ENCODE results near the gene RBM45.
"Not testable (repeated sequence)": the region's sequence is repeated elsewhere in the genome, so short reads cannot be mapped to it uniquely, and the experiment has no call there.

The RBM45 gene

DNA sequence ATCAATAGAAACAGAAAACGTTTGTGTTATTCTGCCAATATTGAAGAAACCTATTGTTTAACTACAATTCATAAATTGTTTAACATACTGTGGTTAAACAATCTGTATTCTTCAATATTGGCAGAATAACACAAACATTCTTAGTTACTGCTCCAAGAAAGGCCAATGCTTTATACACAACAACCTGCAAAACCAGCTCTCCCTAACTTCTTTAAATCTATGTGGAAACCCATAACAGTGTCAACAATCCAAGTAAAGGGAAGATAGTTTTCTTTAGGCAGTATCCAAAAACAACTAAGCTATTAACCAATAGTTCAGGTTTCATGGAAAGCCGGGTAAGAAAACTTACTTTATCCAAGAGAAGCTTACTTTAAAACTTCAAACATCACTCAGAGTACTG, 6.2 kb upstream of the RBM45 start:
- no peak for DNase-seq (ENCODE audit: low spot score)

DNA sequence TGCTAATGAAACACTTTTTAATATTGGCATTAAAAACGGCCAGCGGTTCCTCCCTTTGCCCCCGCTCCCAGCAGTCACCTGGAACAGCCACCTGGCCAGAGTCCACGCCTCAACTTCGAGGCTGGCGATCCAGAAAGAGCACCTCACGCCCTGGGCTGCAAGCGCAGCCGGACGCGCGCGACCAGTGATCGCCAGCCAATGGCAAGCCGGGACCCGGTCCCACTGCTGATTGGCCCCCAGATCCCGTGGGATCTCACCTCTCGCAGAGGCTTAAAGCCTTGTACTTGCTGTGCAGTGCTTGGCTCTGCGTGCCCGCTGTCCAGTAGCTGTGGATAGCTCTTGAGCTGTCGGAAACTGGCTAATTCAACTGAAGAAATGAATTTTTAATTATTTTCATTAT, 4.1 kb upstream of the RBM45 start:
- DNase-seq (ENCODE audit: low spot score): no peak

DNA sequence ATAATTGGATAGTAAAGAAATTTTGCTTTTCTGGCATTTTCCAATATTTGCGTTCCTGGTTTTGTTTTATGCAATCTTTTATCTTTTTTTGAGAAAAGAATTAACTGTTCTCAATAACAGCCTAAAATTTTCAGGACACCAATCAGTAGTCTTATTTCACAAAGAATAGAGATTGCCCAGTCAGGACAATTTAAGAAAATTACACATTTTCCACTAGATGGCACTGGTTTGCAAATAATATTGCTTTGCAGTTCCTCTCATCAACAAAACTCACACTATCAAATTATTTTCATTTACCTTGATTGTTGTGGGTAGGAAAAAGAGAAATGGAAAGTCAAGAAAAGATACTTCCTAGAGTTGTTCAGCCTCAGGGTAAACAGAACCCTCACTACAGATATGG, 2.4 kb upstream of the RBM45 start:
- peak; percentile 69 for DNase-seq (ENCODE audit: low spot score)

DNA sequence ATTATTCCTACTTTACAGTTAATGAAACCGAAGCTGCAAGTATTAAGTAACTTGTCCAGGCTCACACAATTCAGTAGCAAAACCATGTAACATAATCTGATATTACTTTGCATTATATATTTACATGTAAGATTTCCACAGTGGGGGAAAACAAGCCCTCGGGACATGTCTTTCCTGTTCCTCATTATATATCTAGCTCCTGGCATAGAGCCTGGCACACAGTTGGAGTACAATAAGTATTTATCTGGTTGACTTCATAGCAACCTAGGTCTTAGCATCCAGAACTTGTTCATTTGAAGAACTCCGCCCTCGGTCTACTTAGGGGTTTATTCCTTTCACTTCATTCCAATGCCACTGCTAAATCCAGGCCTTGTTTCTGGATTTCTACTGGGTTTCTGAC, 1.6 kb upstream of the RBM45 start:
- no peak for DNase-seq (ENCODE audit: low spot score)

DNA sequence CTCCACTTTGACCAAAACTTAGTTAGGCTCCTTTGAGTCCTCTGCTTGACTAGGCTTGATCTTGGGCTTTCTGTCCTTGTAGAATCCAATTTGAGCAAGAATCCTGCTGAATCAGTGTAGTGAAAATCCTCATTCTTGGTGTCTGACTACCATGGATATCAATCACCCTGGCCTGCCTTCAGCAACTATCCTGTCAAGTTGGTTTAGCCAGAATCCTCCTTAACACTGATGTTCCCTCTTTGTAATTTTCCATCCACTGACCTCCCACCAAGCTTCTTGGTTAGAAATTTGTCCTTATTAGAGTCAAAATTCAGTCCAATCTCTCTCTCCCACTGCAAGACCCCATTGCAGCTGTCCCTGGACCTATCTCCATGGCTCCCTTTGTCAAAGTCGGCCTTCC, 494 bp upstream of the RBM45 start:
- no peak for DNase-seq (ENCODE audit: low spot score)

DNA sequence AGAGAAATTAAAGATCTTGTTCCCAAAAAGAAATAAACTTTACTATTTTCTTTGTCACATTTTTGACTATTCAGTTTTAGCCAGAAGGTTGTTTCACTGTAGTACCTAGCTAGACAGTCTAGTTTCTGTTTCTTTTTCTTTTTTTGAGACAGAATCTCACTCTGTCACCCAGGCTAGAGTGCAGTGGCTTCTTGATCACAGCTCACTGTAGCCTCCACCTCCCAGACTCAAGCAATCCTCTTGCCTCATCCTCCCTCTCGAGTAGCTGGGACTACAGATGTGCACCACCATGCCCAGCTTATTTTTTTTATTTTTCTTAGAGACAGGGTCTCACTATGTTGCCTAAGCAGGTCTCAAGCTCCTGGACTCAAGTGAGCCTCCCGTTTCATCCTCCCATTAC, 2.2 kb downstream of the RBM45 start:
- DNase-seq (ENCODE audit: low spot score): no peak

DNA sequence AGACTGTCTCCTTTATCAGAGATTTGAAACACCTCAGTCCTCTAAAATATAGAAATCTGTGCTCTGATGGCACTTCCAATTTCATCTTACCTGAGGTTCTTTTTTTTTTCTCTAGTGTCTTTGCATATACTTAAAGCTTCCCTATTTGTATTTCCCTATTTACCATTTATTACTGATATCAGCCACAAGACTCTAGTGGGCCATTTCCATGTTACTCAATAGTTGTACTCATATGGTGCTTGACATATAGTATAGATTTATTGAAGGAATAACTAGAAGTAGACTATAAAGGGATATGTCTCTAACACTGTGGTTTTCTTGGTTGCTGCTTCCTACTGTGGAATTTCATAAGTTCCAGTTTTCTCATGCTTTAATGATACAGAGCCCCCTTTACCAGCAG, 3.0 kb downstream of the RBM45 start:
- DNase-seq (ENCODE audit: low spot score): no peak

DNA sequence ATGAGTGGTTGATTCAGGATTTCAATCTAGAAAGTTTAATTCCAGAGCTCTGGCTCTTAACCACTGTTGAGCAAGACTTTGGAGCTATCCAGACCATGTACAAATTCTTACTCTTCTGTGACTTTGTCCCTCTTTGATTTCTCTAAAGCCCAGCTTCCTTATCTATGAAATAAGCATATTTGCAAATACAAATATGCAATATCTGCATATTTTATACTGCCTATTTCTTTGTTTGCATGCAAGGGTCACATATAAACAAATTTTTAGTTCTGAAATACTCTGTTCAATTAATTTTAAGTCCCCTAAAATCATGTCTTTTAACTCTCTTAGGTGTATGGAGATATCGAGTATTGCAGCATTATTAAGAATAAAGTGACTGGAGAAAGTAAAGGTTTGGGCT, 5.5 kb downstream of the RBM45 start:
- DNase-seq (ENCODE audit: low spot score): no peak

DNA sequence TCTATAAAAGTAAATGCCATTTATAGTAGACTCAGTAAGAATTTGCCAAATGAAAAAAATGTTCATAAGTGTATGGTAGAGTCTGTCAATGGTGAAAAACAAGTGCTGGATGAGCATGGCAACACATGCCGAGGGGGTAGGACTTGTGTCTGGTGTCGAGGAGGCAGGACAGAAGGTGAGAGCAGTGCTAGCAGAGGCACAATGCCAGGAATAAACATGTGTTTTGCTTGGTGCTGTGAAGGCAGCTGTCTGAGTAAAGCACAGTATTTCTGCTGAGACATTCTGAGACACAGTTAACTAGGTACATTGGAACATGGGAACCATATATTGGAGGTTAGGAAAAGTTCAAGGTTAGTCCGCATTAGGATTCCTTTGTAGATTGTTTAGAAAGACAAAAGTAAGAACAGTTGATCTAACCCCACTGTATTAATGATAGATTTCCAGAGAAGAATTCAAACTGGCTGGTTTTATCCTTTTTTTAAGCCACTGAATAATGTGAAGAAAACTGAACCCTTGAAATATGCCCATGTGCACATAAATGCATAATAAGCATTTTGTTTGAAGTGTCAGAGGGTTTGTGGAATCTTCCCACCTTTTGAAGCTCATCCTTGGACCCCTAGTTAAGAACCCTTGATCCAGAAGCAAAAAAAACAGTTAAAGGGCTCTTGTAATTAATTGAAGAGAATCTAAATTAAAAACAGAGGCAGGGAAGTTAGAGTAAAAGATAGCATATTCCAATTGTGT, 7.1 kb downstream of the RBM45 start:
- no peak for DNase-seq (ENCODE audit: low spot score)

DNA sequence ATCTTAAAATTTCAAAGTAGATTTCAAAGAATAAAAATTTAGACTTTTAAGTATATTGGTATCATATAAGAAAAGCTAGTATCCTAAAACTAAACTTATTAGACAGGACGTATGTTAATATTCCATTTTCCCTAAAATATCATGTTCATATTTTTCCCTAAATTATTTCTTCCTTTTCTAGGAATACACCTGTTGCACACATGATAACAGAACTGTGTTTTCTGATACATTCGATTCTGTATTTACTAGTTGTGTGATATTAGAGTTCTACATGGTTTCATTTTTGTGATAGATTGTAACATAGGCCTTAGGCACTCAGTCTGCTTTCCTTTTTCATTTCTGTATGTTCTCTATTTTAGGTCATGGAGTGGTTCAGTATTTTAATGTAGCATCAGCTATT, 10.9 kb downstream of the RBM45 start:
- no peak for DNase-seq (ENCODE audit: low spot score)

DNA sequence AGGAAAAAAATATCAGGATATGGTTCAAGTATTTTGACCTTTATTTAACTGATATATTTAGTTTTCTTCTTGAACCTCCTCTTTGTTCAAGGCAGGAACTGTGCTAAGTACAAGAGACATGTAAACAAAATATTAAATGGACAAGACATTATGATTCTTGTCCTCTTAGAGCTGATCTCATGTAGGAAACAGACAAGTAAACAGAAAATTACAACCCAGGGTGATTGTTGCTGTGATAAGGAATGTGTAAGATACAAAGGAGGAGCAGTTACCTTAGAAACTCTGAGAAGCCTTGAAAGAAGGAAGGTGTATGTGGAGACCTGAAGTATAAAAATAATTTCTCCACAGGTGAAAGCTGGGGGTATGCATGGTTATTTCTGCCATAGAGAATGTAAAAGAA, 12.9 kb downstream of the RBM45 start:
- no peak for DNase-seq (ENCODE audit: low spot score)

DNA sequence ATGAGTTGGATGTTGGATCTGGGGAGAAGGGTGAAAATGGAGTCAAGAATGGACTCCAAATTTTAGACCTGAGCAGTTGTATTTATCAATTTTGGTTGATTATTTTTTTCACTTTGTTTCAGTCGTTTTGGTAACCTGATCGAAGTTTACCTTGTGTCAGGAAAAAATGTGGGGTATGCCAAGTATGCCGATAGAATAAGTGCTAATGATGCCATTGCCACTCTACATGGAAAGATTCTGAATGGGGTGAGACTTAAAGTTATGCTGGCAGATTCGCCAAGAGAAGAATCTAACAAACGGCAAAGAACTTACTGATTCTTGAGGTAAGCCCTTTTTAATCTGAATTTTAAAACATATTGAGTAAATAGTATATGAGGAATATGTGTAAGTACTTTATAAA, 13.6 kb downstream of the RBM45 start:
- DNase-seq (ENCODE audit: low spot score): no peak

DNA sequence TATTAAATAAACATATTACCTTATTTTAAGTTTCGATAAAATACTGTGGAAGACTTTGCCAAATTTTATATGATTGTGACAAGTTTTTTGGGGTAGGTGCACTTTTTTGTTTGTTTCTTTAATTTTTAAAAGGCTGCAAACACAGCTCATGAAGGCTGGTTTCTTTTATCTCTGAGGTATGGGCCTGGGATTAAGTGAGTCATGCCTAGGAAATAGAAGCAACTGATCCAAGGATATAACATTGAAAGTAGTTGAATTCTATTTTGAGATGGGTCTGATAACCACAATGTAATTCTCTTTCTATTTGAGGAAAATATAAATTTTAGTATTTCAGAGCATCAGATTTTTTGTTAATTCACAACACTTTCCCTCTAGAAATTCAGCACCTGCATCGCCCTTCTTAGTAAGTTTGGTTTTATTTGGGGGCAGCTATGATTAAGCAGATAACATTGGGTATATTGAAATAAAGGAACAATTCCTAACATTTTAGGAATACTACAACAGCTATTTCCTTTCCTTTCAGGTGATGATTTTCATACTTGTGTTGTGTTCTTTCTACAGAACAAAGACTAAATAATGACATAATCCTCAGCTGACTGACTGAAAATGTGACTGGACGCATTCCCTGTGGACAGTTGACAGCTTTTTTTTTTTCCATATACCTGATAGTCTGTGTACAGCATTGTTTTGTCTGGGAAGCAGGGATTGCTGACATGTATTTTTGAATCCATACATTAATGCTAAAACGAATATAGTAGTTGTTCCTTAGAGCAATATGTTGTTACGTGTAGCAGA, 16.8 kb downstream of the RBM45 start:
- DNase-seq (ENCODE audit: low spot score): no peak

DNA sequence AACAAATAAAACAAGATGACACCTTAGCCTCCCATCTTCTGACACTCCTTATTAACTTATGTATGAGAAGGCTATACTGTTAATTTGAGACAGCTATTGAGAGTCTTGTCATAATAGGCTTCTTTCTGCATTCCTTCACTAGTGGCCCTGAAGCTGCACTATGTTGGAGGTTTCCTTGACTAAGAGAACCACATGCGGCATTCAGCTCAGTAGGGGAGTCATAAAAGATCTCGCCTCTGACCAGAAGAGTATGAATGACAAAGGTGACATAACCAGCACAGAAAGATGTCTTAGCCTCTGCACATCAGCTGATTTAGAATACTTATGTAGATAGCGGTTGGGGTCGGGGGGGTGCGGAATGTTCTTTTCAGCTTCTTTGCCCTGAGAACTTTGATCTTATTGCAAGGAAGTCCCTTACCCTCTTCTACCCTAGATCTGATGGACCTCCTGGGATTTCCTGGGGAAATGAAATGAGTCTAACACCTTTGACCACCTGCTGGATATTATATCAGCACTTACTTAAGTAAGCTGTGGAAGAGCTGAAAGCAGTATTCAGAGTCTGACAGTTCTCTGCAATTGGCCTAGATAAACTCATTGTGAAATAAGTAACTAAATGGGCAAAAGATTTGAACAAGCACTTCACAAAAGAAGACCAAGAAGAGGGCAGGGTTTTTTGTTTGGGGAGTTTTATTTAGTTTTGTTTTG, 24.2 kb downstream of the RBM45 start:
- no peak for DNase-seq (ENCODE audit: low spot score)

DNA sequence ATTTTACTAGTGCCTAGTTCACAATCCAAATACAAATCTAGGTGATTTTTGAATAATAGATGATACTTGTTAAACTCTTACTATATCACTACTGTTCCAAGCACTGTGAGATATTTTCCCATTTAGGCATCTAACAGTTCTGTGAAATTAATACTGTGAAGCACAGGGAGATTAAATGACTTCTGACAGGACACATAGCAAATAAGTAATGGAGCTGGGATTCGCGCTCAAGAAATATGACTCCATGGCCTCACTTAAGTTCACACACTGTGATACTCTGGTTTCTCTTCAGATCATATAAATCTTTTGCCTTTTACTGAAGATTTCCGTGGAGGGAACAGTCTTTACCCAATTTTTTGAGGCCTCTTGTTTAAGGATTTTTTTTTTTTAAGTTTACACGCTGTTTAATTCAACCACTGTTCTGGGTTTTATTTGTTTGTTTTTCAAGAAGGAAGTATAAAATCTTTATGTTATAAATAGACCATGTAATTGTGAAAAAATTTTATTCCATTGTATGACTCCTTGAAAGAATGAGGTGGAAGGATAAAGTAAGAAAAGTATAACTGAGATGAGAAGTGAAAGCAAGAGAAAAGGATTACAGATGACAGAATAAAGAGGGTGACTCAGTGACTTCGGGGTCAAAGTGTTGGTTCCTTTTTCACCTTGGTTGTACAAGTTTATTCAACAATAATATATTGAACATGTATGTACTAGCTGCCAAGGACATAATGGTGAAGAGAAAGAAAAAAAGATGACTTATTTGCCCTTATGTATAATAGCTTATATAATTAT, 30.2 kb downstream of the RBM45 start:
- no peak for DNase-seq (ENCODE audit: low spot score)

DNA sequence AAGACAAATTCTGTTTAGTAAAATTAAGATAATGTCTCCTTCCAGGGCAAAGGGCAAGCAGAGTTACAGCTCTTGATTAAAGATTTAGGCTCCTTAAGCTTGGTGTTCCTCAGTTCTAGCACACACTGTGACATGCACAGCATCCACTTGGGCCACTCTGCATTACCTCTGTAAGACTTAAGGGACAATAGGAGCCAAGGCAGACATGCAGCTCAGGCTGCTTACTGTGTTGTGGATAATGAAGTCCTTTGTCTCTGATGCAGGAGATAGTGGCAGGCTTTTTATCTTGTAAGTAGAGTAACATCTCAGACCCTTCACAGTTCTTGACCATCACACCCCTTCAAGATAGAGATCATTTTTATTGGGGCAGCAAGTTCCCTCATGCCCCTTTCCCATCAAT, 31.2 kb downstream of the RBM45 start:
- DNase-seq (ENCODE audit: low spot score): no peak

DNA sequence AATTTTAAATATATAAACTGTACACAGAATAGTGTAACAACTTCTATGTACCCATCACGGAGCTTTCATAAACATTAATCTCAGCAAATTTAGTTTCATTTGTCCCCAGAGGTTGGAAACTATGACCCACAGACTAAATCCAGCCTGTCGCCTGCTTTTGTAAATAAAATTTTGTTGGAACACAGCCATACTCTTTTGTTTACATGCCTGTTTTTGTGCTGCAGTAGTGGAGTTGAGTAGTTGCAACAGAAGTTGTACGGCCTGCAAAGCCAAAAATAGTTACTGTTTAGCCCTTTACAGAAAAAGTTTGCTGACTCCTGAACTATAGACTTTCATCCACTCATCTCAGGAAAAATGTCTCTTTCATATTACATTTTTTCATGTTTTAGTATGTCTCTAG, 39.8 kb downstream of the RBM45 start:
- no peak for DNase-seq (ENCODE audit: low spot score)

DNA sequence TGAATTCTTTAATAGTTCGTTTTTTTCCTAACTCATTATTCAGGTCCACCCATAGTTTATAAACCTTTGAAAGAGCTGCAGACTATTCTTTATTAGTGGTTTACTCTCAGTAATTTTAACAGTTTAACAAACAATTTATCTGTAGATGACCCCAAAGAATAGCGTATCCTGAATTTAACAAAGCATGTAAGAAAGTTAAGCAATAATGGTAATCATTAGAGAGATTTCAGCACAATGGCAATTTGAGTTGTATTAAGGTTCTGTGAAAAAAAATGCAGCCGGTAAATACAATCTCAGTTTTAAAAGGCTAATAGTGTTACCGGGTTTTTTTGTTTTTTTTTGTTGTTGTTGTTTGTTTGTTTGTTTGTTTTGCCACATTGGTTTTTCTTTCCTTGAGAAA, 40.3 kb downstream of the RBM45 start:
- DNase-seq (ENCODE audit: low spot score): no peak

DNA sequence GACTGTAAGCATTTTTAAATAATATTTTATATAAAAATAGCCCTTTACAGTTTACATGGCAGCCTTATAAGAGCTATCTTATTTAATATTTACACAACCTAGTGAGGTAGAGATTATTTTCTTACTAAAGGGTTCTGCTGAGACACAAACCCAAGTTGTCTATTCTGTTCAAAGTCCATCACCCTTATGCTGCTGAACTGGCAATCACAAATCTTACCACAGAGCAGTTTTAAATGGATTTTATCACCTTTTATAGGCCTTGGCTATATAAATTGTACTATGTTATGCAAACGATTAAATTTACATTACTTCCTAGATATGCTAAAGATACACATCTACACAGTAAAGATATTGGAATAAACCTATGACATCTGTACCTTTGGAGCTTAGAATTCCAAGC, 40.7 kb downstream of the RBM45 start:
- DNase-seq (ENCODE audit: low spot score): no peak

DNA sequence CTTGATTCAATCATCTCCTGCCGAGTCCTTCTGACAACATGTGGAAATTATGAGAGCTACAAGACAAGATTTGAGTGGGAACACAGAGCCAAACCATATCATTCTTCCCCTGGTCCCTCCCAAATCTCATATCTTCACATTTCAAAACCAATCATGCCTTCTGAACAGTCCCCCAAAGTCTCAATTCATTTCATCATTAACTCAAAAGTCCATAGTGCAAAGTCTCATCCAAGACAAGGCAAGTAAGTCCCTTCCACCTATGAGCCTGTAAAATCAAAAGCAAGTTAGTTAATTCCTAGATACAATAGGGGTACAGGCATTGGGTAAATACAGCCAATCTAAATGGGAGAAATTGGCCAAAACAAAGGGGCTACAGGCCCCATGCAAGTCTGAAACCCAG, 41.6 kb downstream of the RBM45 start:
- not testable (repeated sequence) for DNase-seq (ENCODE audit: low spot score)

DNA sequence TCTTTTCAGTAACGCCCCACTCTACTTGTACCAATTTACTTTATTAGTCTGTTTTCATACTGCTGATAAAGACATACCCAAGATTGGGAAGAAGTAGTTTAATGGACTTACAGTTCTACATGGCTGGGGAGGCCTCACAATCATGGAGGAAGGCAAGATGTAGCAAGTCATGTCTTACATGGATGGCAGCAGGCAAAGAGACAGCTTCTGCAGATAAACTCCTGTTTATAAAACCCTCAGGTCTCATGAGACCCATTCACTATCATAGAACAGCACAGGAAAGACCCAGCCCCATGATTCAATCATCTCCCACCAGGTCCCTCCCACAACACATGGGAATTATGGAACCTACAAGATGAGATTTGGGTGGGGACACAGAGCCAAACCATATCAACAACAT, 43.3 kb downstream of the RBM45 start:
- no peak for DNase-seq (ENCODE audit: low spot score)

DNA sequence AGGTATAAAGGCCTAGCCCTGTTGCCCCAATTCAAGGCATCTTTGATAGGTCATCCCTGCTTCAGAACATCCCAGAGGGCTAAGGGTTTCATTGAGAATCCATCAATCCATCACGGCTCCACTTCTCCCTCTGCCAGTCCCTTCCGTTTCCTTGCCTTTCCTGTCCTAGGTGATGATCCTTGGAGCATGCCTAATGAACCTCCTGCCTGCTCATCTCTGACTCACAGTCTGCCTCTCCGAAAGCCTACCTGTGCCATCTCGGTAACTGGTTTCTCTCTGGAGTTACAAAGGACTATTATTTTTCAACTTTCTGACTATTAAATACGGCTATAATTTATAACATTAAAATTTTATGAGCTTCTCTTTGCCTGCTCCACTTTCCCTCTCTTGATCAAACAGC, 45.3 kb downstream of the RBM45 start:
- no peak for DNase-seq (ENCODE audit: low spot score)

All from GM03348 (cell line).